Esophagus muscularis mucosa (tissue), 4 donors: ENCODE measurements around the gene CEMP1. TPM values are rescaled to one million over a fixed set of nuclear protein-coding genes. Genes with fewer than 3 reads are reported as not detected.
"Not testable (repeated sequence)": the region's sequence is repeated elsewhere in the genome, so short reads cannot be mapped to it uniquely, and the experiment has no call there.

Source experiments
- DNase-seq: peaks from one replicate; pipeline ENCODE4 v3.0.0-alpha.2; 2017; ENCODE audit errors: extremely low spot score
- H3K27ac ChIP-seq, 4 donors: fragments of 200-600 bp; sonication (generic); replicated peaks in 1 of 4; 1 replicate in 3 of 4; 2 replicates in 1 of 4; pipeline ENCODE4 v1.5.1; 2016 to 2019; ENCODE audit warnings: mild to moderate bottlenecking in 1 of 4
- H3K27me3 ChIP-seq, 4 donors: fragments of 200-600 bp; sonication (generic); one replicate each; pipeline versions ENCODE4 v1.5.1 to v1.6.0; 2016 to 2019
- H3K36me3 ChIP-seq, 4 donors: fragments of 200-600 bp; sonication (generic); one replicate each; pipeline ENCODE4 v1.5.1; 2016 to 2019
- H3K4me1 ChIP-seq, 4 donors: fragments of 200-600 bp; sonication (generic); one replicate each; pipeline ENCODE4 v1.5.1; 2016 to 2019
- H3K4me3 ChIP-seq, 4 donors: fragments of 200-600 bp; sonication (generic); 1 replicate in 2 of 4; 2 replicates in 2 of 4; pipeline ENCODE4 v1.5.1; 2016 to 2019; ENCODE audit warnings: mild to moderate bottlenecking in 4 of 4, moderate library complexity in 1 of 4
- H3K9me3 ChIP-seq, 4 donors: fragments of 200-600 bp; sonication (generic); 1 replicate in 3 of 4; 2 replicates in 1 of 4; pipeline ENCODE4 v1.5.1; 2016 to 2019
- CTCF ChIP-seq, 3 experiments: fragments of 200-600 bp in 2 of 3; fragments of 450-650 bp in 1 of 3; sonication (generic) in 2 of 3; IDR thresholded peaks; one replicate each; pipeline ENCODE4 v1.5.1; 2017 to 2019; ENCODE audit warnings: antibody characterized with exemption in 3 of 3, mild to moderate bottlenecking in 2 of 3, moderate library complexity in 1 of 3
- EP300 ChIP-seq: sonication (generic); formaldehyde crosslinking; IDR thresholded peaks from one replicate; pipeline ENCODE4 v1.6.1; 2017; ENCODE audit warnings: antibody characterized with exemption
- POLR2A ChIP-seq: fragments of 450-650 bp; IDR thresholded peaks from one replicate; pipeline ENCODE4 v1.6.1; 2017; ENCODE audit warnings: antibody characterized with exemption, moderate library complexity, mild to moderate bottlenecking, low read depth
- POLR2AphosphoS5 ChIP-seq, 2 donors: sonication (generic); formaldehyde crosslinking; IDR thresholded peaks; one replicate each; pipeline ENCODE4 v1.6.1; 2017; ENCODE audit warnings: antibody characterized with exemption in 2 of 2
- WGBS: methylation state at CpG from one replicate; pipeline ENCODE4 v1.1.5; 2018; 5-methylcytosine and 5-hydroxymethylcytosine counted together
- intact Hi-C: fragments of 100-400 bp; cut with DNase I; formaldehyde crosslinking; loops from one replicate; pipeline ENCODE4 v1.15.1; 2023
- total RNA-seq, 4 donors: library from RNA; depleted of rRNA; stranded (reverse); fragments of >200 nt; gene quantifications; one replicate each; pipeline versions ENCODE4 v1.1.0 to v1.2.1, GENCODE V29; 2016

Gene CEMP1
- total RNA-seq, 4 donors from 2014 or later, result not detected

- Histone ChIP-seq H3K4me1 (peaks cover 33 to 71% (median 63%) of the 10 kb centered on the region in 4 donors), H3K27ac (peak overlapping the region in 1 of 4 donors; percentile 36)
- H3K4me3 ChIP-seq, H3K9me3 ChIP-seq, H3K36me3 ChIP-seq, DNase-seq, H3K27me3 ChIP-seq, intact Hi-C loops: not testable (repeated sequence)
- peak in 2 of 3 experiments; percentile 33 to 48 for TF ChIP-seq CTCF (IDR thresholded peaks at IDR 0.05)
- WGBS, result 51% methylated on average over 13 of the region's 14 CpGs
Measured at GRCh38 chr16:2539845-2540458, 8.7 kb upstream of the CEMP1 start.

- Histone ChIP-seq H3K4me3 (peak overlapping the region; percentile 61 to 97 (median 70)), H3K27ac (peak overlapping the region in 2 of 4 donors; percentile 83 to 89), H3K4me1 (peaks cover 33 to 72% (median 63%) of the 10 kb centered on the region in 4 donors)
- intact Hi-C loops, H3K27me3 ChIP-seq, H3K36me3 ChIP-seq, DNase-seq, H3K9me3 ChIP-seq: not testable (repeated sequence)
- WGBS, result 80% methylated on average over 24 of the region's 24 CpGs
Measured at GRCh38 chr16:2539192-2539844, 8.1 kb upstream of the CEMP1 start.

- peak within 1 kb of the TSS; percentile 83 to 91 (median 86) for H3K27ac ChIP-seq
- WGBS, result 0% methylated on average over 38 of the region's 126 CpGs
- TF ChIP-seq EP300 (no peak), CTCF (IDR thresholded peaks at IDR 0.05) (no peak), POLR2AphosphoS5 (IDR thresholded peaks at IDR 0.05) (peak; percentile 44 to 68), POLR2A (peak; percentile 48)
- peak; percentile 96 for DNase-seq
- intact Hi-C loops, result no loop called here
- no peaks in the 10 kb centered on the region for H3K27me3 ChIP-seq
- no peaks in the 10 kb centered on the region for H3K9me3 ChIP-seq
- peak within 1 kb of the TSS; percentile 61 to 97 (median 70) for H3K4me3 ChIP-seq
- H3K4me1 ChIP-seq, result peaks cover 33 to 74% (median 64%) of the 10 kb centered on the region in 4 donors
- H3K36me3 ChIP-seq, result peaks cover 0 to 6% (median 2%) of the 10 kb centered on the region in 4 donors
Measured at GRCh38 chr16:2537451-2538379, 6.5 kb upstream of the CEMP1 start, which contains the start of gene PDPK1. PDPK1 (plus strand) TSS chr16:2538021; CDS start chr16:2538113, 92 bp downstream.

- intact Hi-C loops, result no loop called here
- H3K27ac ChIP-seq, result peak overlapping the region; percentile 57 to 91 (median 72)
Measured at GRCh38 chr16:2535625-2536013, 4.4 kb upstream of the CEMP1 start.

GRCh38 chr16:2534335-2534734 lies 3.1 kb upstream of the CEMP1 start:
- H3K27ac ChIP-seq, intact Hi-C loops, DNase-seq, H3K9me3 ChIP-seq, H3K27me3 ChIP-seq, H3K4me3 ChIP-seq: not testable (repeated sequence)
- WGBS, result 90% methylated on average over 5 of the region's 5 CpGs
- Histone ChIP-seq H3K36me3 (peaks cover 0 to 12% (median 6%) of the 10 kb centered on the region in 4 donors), H3K4me1 (peaks cover 22 to 53% (median 52%) of the 10 kb centered on the region in 4 donors)

More at GRCh38 chr16:2535625-2536013, 4.4 kb upstream of the CEMP1 start:
- no peak overlapping the region for H3K4me3 ChIP-seq
- H3K4me1 ChIP-seq, result peaks cover 34 to 66% (median 63%) of the 10 kb centered on the region in 4 donors
- TF ChIP-seq POLR2AphosphoS5 (IDR thresholded peaks at IDR 0.05) (no peak), CTCF (IDR thresholded peaks at IDR 0.05) (no peak)
- H3K36me3 ChIP-seq, result peaks cover 0 to 6% (median 2%) of the 10 kb centered on the region in 4 donors
- no peak for DNase-seq
- H3K9me3 ChIP-seq, result no peaks in the 10 kb centered on the region
- H3K27me3 ChIP-seq, result no peaks in the 10 kb centered on the region
- WGBS, result 83% methylated on average over 8 of the region's 9 CpGs
